Cardiac septum (tissue), 1 donor: Measurements from ENCODE around the gene CCNL1. TPM values are rescaled to one million over a fixed set of nuclear protein-coding genes. Genes with fewer than 3 reads are reported as not detected.

Source experiments
- DNase-seq: peaks from one replicate; pipeline ENCODE4 v3.0.0-alpha.2; 2020; ENCODE audit warnings: low spot score
- intact Hi-C: fragments of 100-400 bp; cut with DNase I; formaldehyde crosslinking; loops from one replicate; pipeline ENCODE4 v1.14.0; 2022
- total RNA-seq: library from RNA; stranded (reverse); fragmentation: NEBNext Ultra II Directional; extraction: Animal tissue kit (Norgen Biotek cat#: 25700); gene quantifications from one replicate; pipeline ENCODE4 v1.2.1, GENCODE V29; 2021
- donor health status: DM: no; HTN: no; CAD: no.

CCNL1 gene
- total RNA-seq, 1 donor from 2014 or later: 41.7 TPM

DNA sequence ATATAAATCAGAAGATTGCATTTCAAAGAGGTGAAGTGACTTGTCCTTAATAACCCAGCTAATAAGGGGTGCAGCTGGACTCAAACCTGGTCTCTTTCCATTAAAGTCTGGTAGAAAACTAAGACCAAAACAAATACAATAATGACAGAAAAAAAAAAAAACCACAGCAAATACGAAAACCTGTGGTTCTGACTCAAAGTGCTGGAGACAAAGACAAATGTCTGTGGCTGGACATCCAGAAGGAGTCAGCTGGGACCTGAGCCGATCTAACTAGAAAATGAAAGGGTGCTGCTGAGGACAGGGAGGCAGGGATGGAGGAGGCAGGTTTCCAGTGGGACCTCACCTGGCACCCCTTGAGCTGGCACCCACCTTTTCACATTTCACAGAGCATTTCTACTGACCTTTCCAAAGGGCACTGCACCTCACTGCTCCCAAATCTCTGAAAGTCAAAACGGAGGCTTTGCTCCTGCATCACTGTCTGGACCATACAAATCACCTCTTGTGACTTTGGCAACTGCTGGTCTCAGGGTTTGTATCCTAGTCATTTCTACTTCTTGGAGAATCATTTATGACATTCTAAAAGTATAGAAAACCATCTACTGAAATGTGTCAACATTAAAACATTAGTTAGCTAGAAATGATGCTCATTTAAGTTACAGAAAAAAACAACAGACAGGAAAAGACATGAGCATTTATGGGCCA is 61.7 kb downstream of the CCNL1 start:
- no peak for DNase-seq
- intact Hi-C loops: no loop called here
